NCI-H82 treated with DMSO at 0.1 percent for 48 hours (cell line): ENCODE results near the gene UBXN10.

Experiments used
- DNase-seq: peaks from one replicate; lab custom pipeline; 2025; ENCODE audit not compliant: unreplicated experiment; lab: John Stamatoyannopoulos, UW

UBXN10 gene

GRCh38 chr1:20182415-20182814, 3.5 kb upstream of the UBXN10 start:
- DNase-seq: no peak

- DNase-seq: no peak
Observed at GRCh38 chr1:20183035-20183434, 2.9 kb upstream of the UBXN10 start.

- DNase-seq: no peak
Observed at GRCh38 chr1:20183616-20184271, 2.2 kb upstream of the UBXN10 start.

- no peak for DNase-seq
Observed at GRCh38 chr1:20184481-20184900, 1.4 kb upstream of the UBXN10 start.

GRCh38 chr1:20184997-20185833, 681 bp upstream of the UBXN10 start:
- DNase-seq: no peak

- peak; percentile 10 for DNase-seq
Observed at GRCh38 chr1:20187103-20187812, 1.4 kb downstream of the UBXN10 start.

GRCh38 chr1:20187813-20188454, 2.0 kb downstream of the UBXN10 start:
- DNase-seq: no peak

- no peak for DNase-seq
Observed at GRCh38 chr1:20188455-20188817, 2.5 kb downstream of the UBXN10 start.

GRCh38 chr1:20189664-20190063, 3.8 kb downstream of the UBXN10 start:
- DNase-seq: no peak

- no peak for DNase-seq
Observed at GRCh38 chr1:20190256-20191160, 4.6 kb downstream of the UBXN10 start.

GRCh38 chr1:20191266-20191825, 5.5 kb downstream of the UBXN10 start:
- no peak for DNase-seq

- no peak for DNase-seq
Observed at GRCh38 chr1:20192364-20192763, 6.5 kb downstream of the UBXN10 start.

- no peak for DNase-seq
Observed at GRCh38 chr1:20192871-20193411, 7.0 kb downstream of the UBXN10 start.

- DNase-seq: no peak
Observed at GRCh38 chr1:20194224-20194623, 8.3 kb downstream of the UBXN10 start.

GRCh38 chr1:20194757-20195461, 9.0 kb downstream of the UBXN10 start:
- peak; percentile 67 for DNase-seq

- DNase-seq: no peak
Observed at GRCh38 chr1:20195462-20195780, 9.5 kb downstream of the UBXN10 start.

GRCh38 chr1:20197329-20197791, 11.5 kb downstream of the UBXN10 start:
- no peak for DNase-seq

GRCh38 chr1:20198296-20198695, 12.4 kb downstream of the UBXN10 start:
- no peak for DNase-seq

- no peak for DNase-seq
Observed at GRCh38 chr1:20198918-20199317, 13.0 kb downstream of the UBXN10 start.
